ENCODE measurements around the gene TMEM191C.

Gene TMEM191C

GRCh38 chr22:21446128-21446826 lies 20.9 kb upstream of the TMEM191C start:
- Histone ChIP-seq H3K27me3 (ENCODE audit: insufficient read depth, insufficient read length) (no peaks in the 10 kb centered on the region), H3K9ac (ENCODE audit: insufficient read length, low read depth) (no peak overlapping the region), H3K36me3 (ENCODE audit: insufficient read depth, insufficient read length, low read length) (peaks cover 61% of the 10 kb centered on the region), H3K4me3 (ENCODE audit: insufficient read length, low read depth) (no peak overlapping the region), H3K9me3 (ENCODE audit: insufficient read depth, low read length) (no peaks in the 10 kb centered on the region), H3K4me1 (ENCODE audit: insufficient read depth, insufficient read length) (peaks cover 8% of the 10 kb centered on the region)
- no peak for DNase-seq (ENCODE audit: low read depth, low spot score)
- TF ChIP-seq ZNF274 (IDR thresholded peaks at IDR 0.05; ENCODE audit: low read depth, low read length): no peak
- TF ChIP-seq YY1 (IDR thresholded peaks at IDR 0.05; ENCODE audit: insufficient read depth, insufficient read length): no peak
- no peak for TF ChIP-seq SUZ12 (IDR thresholded peaks at IDR 0.05; ENCODE audit: extremely low read depth, insufficient read depth, insufficient read length)

DNA sequence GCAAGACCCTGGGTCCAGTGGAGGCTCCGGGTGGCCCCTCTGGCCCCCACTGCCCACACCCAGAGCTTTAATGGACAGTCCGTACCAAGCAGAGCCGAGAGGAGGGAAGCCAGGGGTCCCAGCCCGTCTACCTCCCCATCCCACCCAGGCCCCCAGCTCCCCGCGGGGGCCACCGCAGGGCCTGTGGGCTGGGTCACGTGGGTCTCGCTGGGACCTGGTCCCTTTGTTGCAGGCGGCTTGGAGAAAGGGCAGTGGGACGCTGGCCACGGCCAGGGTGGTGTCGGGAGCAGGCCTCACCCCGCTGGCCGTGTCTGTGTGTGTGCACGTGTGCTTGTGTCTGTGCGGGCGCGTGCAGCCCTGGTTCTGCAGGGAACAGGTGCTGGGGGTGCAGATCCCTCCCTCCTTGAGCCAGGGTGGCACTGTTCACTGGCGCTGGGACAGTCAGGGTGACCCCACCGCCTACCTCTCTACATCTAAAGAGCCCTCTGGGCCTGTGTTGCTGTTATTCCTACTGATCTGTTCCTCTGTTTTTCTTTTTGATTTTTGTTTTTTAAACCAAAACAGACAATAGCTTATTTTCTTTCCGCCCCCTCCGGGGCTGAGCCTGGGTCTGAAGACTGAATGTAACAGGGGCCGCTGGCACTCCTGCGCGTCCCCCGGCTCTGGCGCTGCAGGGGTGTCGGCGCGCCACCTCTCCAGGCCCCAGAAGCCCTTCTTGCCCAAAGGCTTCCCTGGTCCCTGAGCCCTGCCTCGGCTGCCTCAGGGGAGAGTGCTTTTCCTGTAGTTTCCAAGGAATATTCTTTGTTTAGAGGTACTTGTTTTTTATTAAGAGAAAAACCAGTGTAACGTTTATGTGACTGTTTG lies 20.1 kb upstream of the TMEM191C start:
- Histone ChIP-seq H3K27me3 (ENCODE audit: insufficient read depth, insufficient read length) (no peaks in the 10 kb centered on the region), H3K9me3 (ENCODE audit: insufficient read depth, low read length) (no peaks in the 10 kb centered on the region), H3K4me3 (ENCODE audit: insufficient read length, low read depth) (no peak overlapping the region), H3K4me1 (ENCODE audit: insufficient read depth, insufficient read length) (peaks cover 8% of the 10 kb centered on the region), H3K36me3 (ENCODE audit: insufficient read depth, insufficient read length, low read length) (peaks cover 61% of the 10 kb centered on the region), H3K9ac (ENCODE audit: insufficient read length, low read depth) (no peak overlapping the region)
- no peak for DNase-seq (ENCODE audit: low read depth, low spot score)
- no peak for TF ChIP-seq YY1 (IDR thresholded peaks at IDR 0.05; ENCODE audit: insufficient read depth, insufficient read length)
- no peak for TF ChIP-seq SUZ12 (IDR thresholded peaks at IDR 0.05; ENCODE audit: extremely low read depth, insufficient read depth, insufficient read length)
- no peak for TF ChIP-seq ZNF274 (IDR thresholded peaks at IDR 0.05; ENCODE audit: low read depth, low read length)

DNA sequence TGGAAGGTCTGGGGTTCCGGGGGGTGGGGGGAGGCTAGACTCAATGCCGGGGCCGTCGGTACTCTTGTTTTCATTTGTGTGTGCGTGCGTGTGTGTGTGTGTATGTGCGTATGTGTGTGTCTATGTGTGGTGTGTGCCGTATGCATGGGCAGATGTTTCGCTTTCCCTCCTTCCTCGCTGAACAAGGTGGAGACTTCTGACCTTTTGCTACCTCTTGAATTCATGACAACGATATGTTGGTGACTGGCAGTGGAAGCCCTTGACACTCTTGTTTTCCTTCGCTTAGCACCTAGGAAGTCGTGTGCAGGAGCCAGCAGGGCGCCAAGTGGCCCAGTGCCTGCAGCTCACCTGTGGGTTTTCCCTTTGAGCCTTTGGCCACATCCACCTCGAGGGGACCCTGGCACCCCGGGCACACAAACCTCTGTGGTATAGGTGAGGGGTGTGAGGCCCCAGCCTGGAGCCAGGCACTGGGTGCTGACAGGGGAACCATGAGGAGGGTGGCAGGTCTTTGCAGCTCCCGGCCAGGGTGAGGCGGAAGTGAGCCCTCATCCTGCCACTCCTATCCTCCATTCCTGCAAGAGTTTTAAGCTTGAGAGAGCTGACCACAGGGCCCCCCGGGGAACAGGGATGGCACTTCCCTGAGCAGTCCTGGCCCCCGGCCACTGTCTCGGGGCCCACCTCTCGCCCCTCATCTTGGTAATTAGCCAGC lies 19.3 kb upstream of the TMEM191C start:
- no peak overlapping the region for H3K9ac ChIP-seq (ENCODE audit: insufficient read length, low read depth)
- no peak overlapping the region for H3K4me3 ChIP-seq (ENCODE audit: insufficient read length, low read depth)
- no peaks in the 10 kb centered on the region for H3K27me3 ChIP-seq (ENCODE audit: insufficient read depth, insufficient read length)
- no peak for DNase-seq (ENCODE audit: low read depth, low spot score)
- no peaks in the 10 kb centered on the region for H3K9me3 ChIP-seq (ENCODE audit: insufficient read depth, low read length)
- H3K4me1 ChIP-seq (ENCODE audit: insufficient read depth, insufficient read length): peaks cover 8% of the 10 kb centered on the region
- H3K36me3 ChIP-seq (ENCODE audit: insufficient read depth, insufficient read length, low read length): peaks cover 61% of the 10 kb centered on the region
- TF ChIP-seq ZNF274 (IDR thresholded peaks at IDR 0.05; ENCODE audit: low read depth, low read length) (no peak), YY1 (IDR thresholded peaks at IDR 0.05; ENCODE audit: insufficient read depth, insufficient read length) (no peak), SUZ12 (IDR thresholded peaks at IDR 0.05; ENCODE audit: extremely low read depth, insufficient read depth, insufficient read length) (no peak)

- Histone ChIP-seq H3K36me3 (ENCODE audit: insufficient read depth, insufficient read length, low read length) (peaks cover 56% of the 10 kb centered on the region), H3K27me3 (ENCODE audit: insufficient read depth, insufficient read length) (no peaks in the 10 kb centered on the region), H3K9me3 (ENCODE audit: insufficient read depth, low read length) (no peaks in the 10 kb centered on the region), H3K4me1 (ENCODE audit: insufficient read depth, insufficient read length) (peaks cover 8% of the 10 kb centered on the region), H3K9ac (ENCODE audit: insufficient read length, low read depth) (no peak overlapping the region), H3K4me3 (ENCODE audit: insufficient read length, low read depth) (no peak overlapping the region)
- TF ChIP-seq ZNF274 (IDR thresholded peaks at IDR 0.05; ENCODE audit: low read depth, low read length) (no peak), YY1 (IDR thresholded peaks at IDR 0.05; ENCODE audit: insufficient read depth, insufficient read length) (no peak), SUZ12 (IDR thresholded peaks at IDR 0.05; ENCODE audit: extremely low read depth, insufficient read depth, insufficient read length) (no peak)
- DNase-seq (ENCODE audit: low read depth, low spot score): no peak
Measured at GRCh38 chr22:21448627-21449416, 18.4 kb upstream of the TMEM191C start.

GRCh38 chr22:21449531-21450319 lies 17.5 kb upstream of the TMEM191C start:
- H3K4me3 ChIP-seq (ENCODE audit: insufficient read length, low read depth): no peak overlapping the region
- H3K27me3 ChIP-seq (ENCODE audit: insufficient read depth, insufficient read length): no peaks in the 10 kb centered on the region
- H3K9ac ChIP-seq (ENCODE audit: insufficient read length, low read depth): no peak overlapping the region
- H3K9me3 ChIP-seq (ENCODE audit: insufficient read depth, low read length): no peaks in the 10 kb centered on the region
- H3K36me3 ChIP-seq (ENCODE audit: insufficient read depth, insufficient read length, low read length): peaks cover 47% of the 10 kb centered on the region
- TF ChIP-seq SUZ12 (IDR thresholded peaks at IDR 0.05; ENCODE audit: extremely low read depth, insufficient read depth, insufficient read length) (no peak), ZNF274 (IDR thresholded peaks at IDR 0.05; ENCODE audit: low read depth, low read length) (no peak), YY1 (IDR thresholded peaks at IDR 0.05; ENCODE audit: insufficient read depth, insufficient read length) (no peak)
- DNase-seq (ENCODE audit: low read depth, low spot score): no peak
- H3K4me1 ChIP-seq (ENCODE audit: insufficient read depth, insufficient read length): peaks cover 6% of the 10 kb centered on the region

- H3K9ac ChIP-seq (ENCODE audit: insufficient read length, low read depth): peak overlapping the region; percentile 10
- TF ChIP-seq SUZ12 (IDR thresholded peaks at IDR 0.05; ENCODE audit: extremely low read depth, insufficient read depth, insufficient read length) (no peak), YY1 (IDR thresholded peaks at IDR 0.05; ENCODE audit: insufficient read depth, insufficient read length) (no peak), ZNF274 (IDR thresholded peaks at IDR 0.05; ENCODE audit: low read depth, low read length) (no peak)
Measured at GRCh38 chr22:21450320-21450831, 16.8 kb upstream of the TMEM191C start.

More at GRCh38 chr22:21450320-21450831, 16.8 kb upstream of the TMEM191C start:
- H3K36me3 ChIP-seq (ENCODE audit: insufficient read depth, insufficient read length, low read length): peaks cover 40% of the 10 kb centered on the region
- H3K4me1 ChIP-seq (ENCODE audit: insufficient read depth, insufficient read length): peaks cover 6% of the 10 kb centered on the region
- no peaks in the 10 kb centered on the region for H3K27me3 ChIP-seq (ENCODE audit: insufficient read depth, insufficient read length)
- no peak for DNase-seq (ENCODE audit: low read depth, low spot score)
- no peak overlapping the region for H3K4me3 ChIP-seq (ENCODE audit: insufficient read length, low read depth)
- H3K9me3 ChIP-seq (ENCODE audit: insufficient read depth, low read length): no peaks in the 10 kb centered on the region
